Hepatic stellate cell (primary cell): ENCODE measurements around the gene CDKAL1.
"Not testable (repeated sequence)": the region's sequence is repeated elsewhere in the genome, so short reads cannot be mapped to it uniquely, and the experiment has no call there.

Experiments
- DNase-seq: peaks from one replicate; pipeline ENCODE4 v3.0.0; 2011; ENCODE audit warnings: low spot score

CDKAL1 gene

GRCh38 chr6:20640181-20640580 lies 105.9 kb downstream of the CDKAL1 start:
- DNase-seq, result no peak

GRCh38 chr6:20642441-20642840 lies 108.2 kb downstream of the CDKAL1 start:
- DNase-seq, result no peak

- no peak for DNase-seq
These were observed 110.6 kb downstream of the CDKAL1 start for GRCh38 chr6:20644667-20645370.

GRCh38 chr6:20645572-20645971 lies 111.3 kb downstream of the CDKAL1 start:
- not testable (repeated sequence) for DNase-seq

GRCh38 chr6:20647585-20647984 lies 113.3 kb downstream of the CDKAL1 start:
- no peak for DNase-seq

- DNase-seq, result not testable (repeated sequence)
These were observed 115.6 kb downstream of the CDKAL1 start for GRCh38 chr6:20649696-20650470.

- DNase-seq, result peak; percentile 29
These were observed 118.2 kb downstream of the CDKAL1 start for GRCh38 chr6:20652299-20653084.

- DNase-seq, result peak; percentile 2
These were observed 118.8 kb downstream of the CDKAL1 start for GRCh38 chr6:20653085-20653479.

GRCh38 chr6:20655317-20655716 lies 121.1 kb downstream of the CDKAL1 start:
- no peak for DNase-seq

- DNase-seq, result no peak
These were observed 123.1 kb downstream of the CDKAL1 start for GRCh38 chr6:20657274-20657800.

GRCh38 chr6:20658053-20658452 lies 123.8 kb downstream of the CDKAL1 start:
- no peak for DNase-seq

- DNase-seq, result no peak
These were observed 124.3 kb downstream of the CDKAL1 start for GRCh38 chr6:20658516-20658915.

GRCh38 chr6:20660534-20660933 lies 126.3 kb downstream of the CDKAL1 start:
- DNase-seq, result no peak

GRCh38 chr6:20661721-20662120 lies 127.5 kb downstream of the CDKAL1 start:
- DNase-seq, result no peak

- DNase-seq, result no peak
These were observed 130.0 kb downstream of the CDKAL1 start for GRCh38 chr6:20664250-20664649.

GRCh38 chr6:20665290-20665689 lies 131.0 kb downstream of the CDKAL1 start:
- DNase-seq, result no peak

- DNase-seq, result peak; percentile 2
These were observed 135.5 kb downstream of the CDKAL1 start for GRCh38 chr6:20669571-20670314.

GRCh38 chr6:20670750-20671149 lies 136.5 kb downstream of the CDKAL1 start:
- DNase-seq, result no peak

- no peak for DNase-seq
These were observed 137.8 kb downstream of the CDKAL1 start for GRCh38 chr6:20672038-20672437.

GRCh38 chr6:20673458-20673857 lies 139.2 kb downstream of the CDKAL1 start:
- no peak for DNase-seq

- no peak for DNase-seq
These were observed 140.4 kb downstream of the CDKAL1 start for GRCh38 chr6:20674664-20675063.
